ENCODE data around the gene FAM171A1. TPM values are rescaled to one million over a fixed set of nuclear protein-coding genes. Genes with fewer than 3 reads are reported as not detected.
A peak's percentile ranks its signal among the peaks of the same experiment; 100 is the strongest.

Gene FAM171A1
- total and polyA plus RNA-seq, 12 donors = 3.5 to 14.1 (median 5.7) TPM

GRCh38 chr10:15225511-15225910 lies 145.6 kb downstream of the FAM171A1 start:
- WGBS, 4 donors = 89 to 97% (median 92%) methylated on average over 4 to 10 of the region's 10 CpGs

GRCh38 chr10:15224948-15225347 lies 146.1 kb downstream of the FAM171A1 start:
- H3K9me3 ChIP-seq (replicated peaks in 1 of 3) = no peaks in the 10 kb centered on the region
- DNase-seq = peak in 1 of 7 donors; percentile 25
- H3K4me1 ChIP-seq (replicated peaks in 1 of 2) = no peaks in the 10 kb centered on the region
- H3K27me3 ChIP-seq = no peaks in the 10 kb centered on the region
- no peak for TF ChIP-seq CTCF (IDR thresholded peaks at IDR 0.05)
- TF ChIP-seq POLR2A (IDR thresholded peaks at IDR 0.05) = no peak
- H3K4me3 ChIP-seq = no peak overlapping the region
- WGBS, 4 donors = 92 to 97% (median 95%) methylated on average over 5 of the region's 5 CpGs
- intact Hi-C loops (cut with DNase I) = no loop called here
- H3K27ac ChIP-seq = no peak overlapping the region
- no peaks in the 10 kb centered on the region for H3K36me3 ChIP-seq (replicated peaks in 1 of 2)

More at GRCh38 chr10:15225511-15225910, 145.6 kb downstream of the FAM171A1 start:
- Histone ChIP-seq H3K9me3 (replicated peaks in 1 of 3) (no peaks in the 10 kb centered on the region), H3K27me3 (no peaks in the 10 kb centered on the region), H3K4me1 (replicated peaks in 1 of 2) (no peaks in the 10 kb centered on the region), H3K4me3 (no peak overlapping the region), H3K27ac (no peak overlapping the region), H3K36me3 (replicated peaks in 1 of 2) (no peaks in the 10 kb centered on the region)
- intact Hi-C loops (cut with DNase I) = no loop called here
- peak in 1 of 7 donors; percentile 28 for DNase-seq
- TF ChIP-seq CTCF (IDR thresholded peaks at IDR 0.05) (no peak), POLR2A (IDR thresholded peaks at IDR 0.05) (no peak)

DNA sequence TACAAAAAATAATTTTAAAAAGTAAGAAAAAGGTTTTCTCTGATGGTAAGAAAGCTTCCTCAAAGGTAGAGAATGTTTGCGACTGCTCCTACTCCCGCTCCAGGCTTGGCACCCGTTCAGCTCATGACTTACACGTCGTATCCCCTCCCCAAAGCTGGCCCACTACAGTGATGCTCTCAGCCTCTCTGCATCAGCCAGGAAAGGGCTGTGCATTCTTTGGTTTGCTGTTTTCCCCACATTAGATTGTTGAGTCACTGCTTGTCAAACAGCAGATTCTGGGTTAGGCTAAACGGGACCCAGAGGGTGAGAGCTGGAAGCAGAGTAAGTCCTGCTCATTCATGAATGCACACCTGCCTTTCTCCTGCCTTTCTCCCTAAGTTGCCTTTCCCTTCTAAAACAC lies 147.9 kb downstream of the FAM171A1 start:
- H3K27me3 ChIP-seq = no peaks in the 10 kb centered on the region
- H3K9me3 ChIP-seq (replicated peaks in 1 of 3) = no peaks in the 10 kb centered on the region
- intact Hi-C loops (cut with DNase I) = no loop called here
- WGBS, 4 donors = 85 to 99% (median 94%) methylated on average over 6 of the region's 6 CpGs
- H3K27ac ChIP-seq = no peak overlapping the region
- no peaks in the 10 kb centered on the region for H3K36me3 ChIP-seq (replicated peaks in 1 of 2)
- no peak for TF ChIP-seq POLR2A (IDR thresholded peaks at IDR 0.05)
- TF ChIP-seq CTCF (IDR thresholded peaks at IDR 0.05) = no peak
- DNase-seq = no peak
- H3K4me3 ChIP-seq = no peak overlapping the region
- H3K4me1 ChIP-seq (replicated peaks in 1 of 2) = no peaks in the 10 kb centered on the region

DNA sequence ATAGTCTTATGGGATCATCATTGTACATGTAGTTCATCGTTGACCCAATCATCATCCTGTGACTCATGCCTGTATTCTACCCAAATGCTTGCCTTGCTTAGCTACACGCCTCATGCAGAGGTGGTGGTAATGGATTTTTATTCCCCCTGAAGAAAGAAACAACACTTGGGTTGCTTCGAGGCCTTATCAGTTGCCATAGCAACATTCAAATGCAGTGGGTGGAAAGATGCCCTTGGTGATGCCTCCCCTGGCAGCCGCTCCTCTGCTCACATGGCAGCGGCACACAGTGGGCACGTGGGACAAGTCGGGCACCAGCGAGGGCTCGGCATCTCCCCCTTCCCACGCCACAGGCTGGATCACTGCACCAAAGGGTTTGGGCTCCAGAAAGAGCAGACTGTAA lies 148.6 kb downstream of the FAM171A1 start:
- H3K4me3 ChIP-seq = no peak overlapping the region
- intact Hi-C loops (cut with DNase I) = no loop called here
- H3K36me3 ChIP-seq (replicated peaks in 1 of 2) = no peaks in the 10 kb centered on the region
- WGBS, 4 donors = 88 to 93% (median 90%) methylated on average over 3 to 10 of the region's 10 CpGs
- H3K9me3 ChIP-seq (replicated peaks in 1 of 3) = no peaks in the 10 kb centered on the region
- no peak overlapping the region for H3K27ac ChIP-seq
- no peaks in the 10 kb centered on the region for H3K27me3 ChIP-seq
- no peak for DNase-seq
- H3K4me1 ChIP-seq (replicated peaks in 1 of 2) = no peaks in the 10 kb centered on the region
- TF ChIP-seq POLR2A (IDR thresholded peaks at IDR 0.05) (no peak), CTCF (IDR thresholded peaks at IDR 0.05) (no peak)
